ENCODE measurements around the gene PARP6.
"Not testable (repeated sequence)": the region's sequence is repeated elsewhere in the genome, so short reads cannot be mapped to it uniquely, and the experiment has no call there.

The PARP6 gene

GRCh38 chr15:72278737-72279136, 6.4 kb upstream of the PARP6 start:
- Histone ChIP-seq H3K9me2 (replicated peaks; ENCODE audit: control insufficient read depth, low read length) (0 out of 2 replicates have a peak, but pooled peaks cover 2% of the 10 kb centered on the region), H3K79me2 (ENCODE audit: control insufficient read depth, low read length) (no peaks in the 10 kb centered on the region), H3K4me1 (ENCODE audit: control insufficient read depth, low read length) (no peaks in the 10 kb centered on the region), H3K36me3 (ENCODE audit: control insufficient read depth, low read length) (no peaks in the 10 kb centered on the region), H3K27me3 (ENCODE audit: control insufficient read depth, low read length) (peaks cover 3% of the 10 kb centered on the region), H3K27ac (ENCODE audit: low read depth, low read length) (no peak overlapping the region), H3K9me3 (ENCODE audit: control insufficient read depth, insufficient read depth, low read length) (no peaks in the 10 kb centered on the region), H3K4me2 (ENCODE audit: low read length) (no peak overlapping the region), H3F3A (ENCODE audit: control insufficient read depth, insufficient read depth) (no peaks in the 10 kb centered on the region), H4K20me1 (ENCODE audit: control insufficient read depth, insufficient read depth, low read depth, low read length) (no peaks in the 10 kb centered on the region), H3K4me3 (ENCODE audit: low read length) (no peak overlapping the region)
- no peak for TF ChIP-seq EZH2phosphoT487 (IDR thresholded peaks at IDR 0.05; ENCODE audit: borderline replicate concordance, low read length)
- TF ChIP-seq, protein P1, sequence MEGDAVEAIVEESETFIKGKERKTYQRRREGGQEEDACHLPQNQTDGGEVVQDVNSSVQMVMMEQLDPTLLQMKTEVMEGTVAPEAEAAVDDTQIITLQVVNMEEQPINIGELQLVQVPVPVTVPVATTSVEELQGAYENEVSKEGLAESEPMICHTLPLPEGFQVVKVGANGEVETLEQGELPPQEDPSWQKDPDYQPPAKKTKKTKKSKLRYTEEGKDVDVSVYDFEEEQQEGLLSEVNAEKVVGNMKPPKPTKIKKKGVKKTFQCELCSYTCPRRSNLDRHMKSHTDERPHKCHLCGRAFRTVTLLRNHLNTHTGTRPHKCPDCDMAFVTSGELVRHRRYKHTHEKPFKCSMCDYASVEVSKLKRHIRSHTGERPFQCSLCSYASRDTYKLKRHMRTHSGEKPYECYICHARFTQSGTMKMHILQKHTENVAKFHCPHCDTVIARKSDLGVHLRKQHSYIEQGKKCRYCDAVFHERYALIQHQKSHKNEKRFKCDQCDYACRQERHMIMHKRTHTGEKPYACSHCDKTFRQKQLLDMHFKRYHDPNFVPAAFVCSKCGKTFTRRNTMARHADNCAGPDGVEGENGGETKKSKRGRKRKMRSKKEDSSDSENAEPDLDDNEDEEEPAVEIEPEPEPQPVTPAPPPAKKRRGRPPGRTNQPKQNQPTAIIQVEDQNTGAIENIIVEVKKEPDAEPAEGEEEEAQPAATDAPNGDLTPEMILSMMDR (IDR thresholded peaks at IDR 0.05; ENCODE audit: low read depth, low read length, poor library complexity, severe bottlenecking) = no peak

DNA sequence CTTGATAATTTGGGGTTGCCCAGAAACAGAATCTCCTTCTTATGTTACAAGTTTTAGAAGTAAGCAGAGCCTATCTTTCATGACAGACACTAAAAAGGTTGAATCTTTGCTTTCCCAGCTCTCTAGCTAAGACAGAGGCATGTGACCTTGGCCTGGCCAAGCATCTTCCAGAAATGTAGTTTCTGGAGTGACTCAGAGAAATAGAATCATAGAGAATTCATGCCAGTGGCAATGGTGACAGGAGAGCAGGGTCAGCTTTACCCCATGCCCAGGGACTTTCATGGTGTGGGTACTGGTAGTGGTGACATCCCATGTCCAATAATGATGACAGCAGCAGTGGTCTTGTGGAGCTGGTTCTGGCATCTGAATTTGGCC, 4.0 kb upstream of the PARP6 start:
- peaks cover 3% of the 10 kb centered on the region for H3K27me3 ChIP-seq (ENCODE audit: control insufficient read depth, low read length)
- no peaks in the 10 kb centered on the region for H3F3A ChIP-seq (ENCODE audit: control insufficient read depth, insufficient read depth)
- H4K20me1 ChIP-seq (ENCODE audit: control insufficient read depth, insufficient read depth, low read depth, low read length) = no peaks in the 10 kb centered on the region
- no peaks in the 10 kb centered on the region for H3K9me3 ChIP-seq (ENCODE audit: control insufficient read depth, insufficient read depth, low read length)
- peaks cover 6% of the 10 kb centered on the region; the same call in 1 of the 2 replicates for H3K36me3 ChIP-seq (ENCODE audit: control insufficient read depth, low read length)
- peaks cover 14% of the 10 kb centered on the region for H3K4me1 ChIP-seq (ENCODE audit: control insufficient read depth, low read length)
- H3K9me2 ChIP-seq (replicated peaks; ENCODE audit: control insufficient read depth, low read length) = 0 out of 2 replicates have a peak, but pooled peaks cover 2% of the 10 kb centered on the region
- no peak for TF ChIP-seq EZH2phosphoT487 (IDR thresholded peaks at IDR 0.05; ENCODE audit: borderline replicate concordance, low read length)
- TF ChIP-seq, protein P1 (IDR thresholded peaks at IDR 0.05; ENCODE audit: low read depth, low read length, poor library complexity, severe bottlenecking) = no peak
- H3K79me2 ChIP-seq (ENCODE audit: control insufficient read depth, low read length) = peaks cover 17% of the 10 kb centered on the region
- no peak overlapping the region for H3K27ac ChIP-seq (ENCODE audit: low read depth, low read length)
- H3K4me2 ChIP-seq (ENCODE audit: low read length) = no peak overlapping the region
- no peak overlapping the region for H3K4me3 ChIP-seq (ENCODE audit: low read length)

DNA sequence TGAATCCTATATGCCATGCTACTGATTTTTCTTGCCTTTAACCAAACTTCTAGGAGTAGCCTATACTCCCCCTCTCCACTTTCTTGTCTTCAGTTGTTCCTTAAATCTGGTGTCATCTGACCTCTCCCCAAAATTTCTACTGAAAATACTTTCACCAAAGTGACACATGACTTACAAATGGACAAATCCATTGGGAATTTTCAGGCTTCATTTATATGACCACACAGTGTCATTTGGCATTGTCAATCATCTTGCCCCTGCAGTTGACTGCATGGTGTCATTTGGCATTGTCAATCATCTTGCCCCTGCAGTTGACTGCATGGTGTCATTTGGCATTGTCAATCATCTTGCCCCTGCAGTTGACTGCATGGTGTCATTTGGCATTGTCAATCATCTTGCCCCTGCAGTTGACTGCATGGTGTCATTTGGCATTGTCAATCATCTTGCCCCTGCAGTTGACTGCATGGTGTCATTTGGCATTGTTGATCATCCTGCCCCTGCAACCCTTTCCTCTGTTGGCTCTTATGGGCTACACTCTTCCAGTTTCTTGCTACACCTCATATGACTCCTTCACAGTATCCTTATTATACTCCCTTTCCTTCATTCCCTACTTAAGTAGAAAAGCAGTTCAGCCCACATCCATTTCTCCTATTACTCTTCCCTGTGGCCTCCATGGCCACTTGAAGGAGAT, 3.4 kb upstream of the PARP6 start:
- H3K9me3 ChIP-seq (ENCODE audit: control insufficient read depth, insufficient read depth, low read length); H3K4me3 ChIP-seq (ENCODE audit: low read length); H3K9me2 ChIP-seq (replicated peaks; ENCODE audit: control insufficient read depth, low read length); H3K27ac ChIP-seq (ENCODE audit: low read depth, low read length); H3K27me3 ChIP-seq (ENCODE audit: control insufficient read depth, low read length); H3F3A ChIP-seq (ENCODE audit: control insufficient read depth, insufficient read depth); H3K4me2 ChIP-seq (ENCODE audit: low read length); H4K20me1 ChIP-seq (ENCODE audit: control insufficient read depth, insufficient read depth, low read depth, low read length): not testable (repeated sequence)
- peaks cover 11% of the 10 kb centered on the region for H3K36me3 ChIP-seq (ENCODE audit: control insufficient read depth, low read length)
- H3K4me1 ChIP-seq (ENCODE audit: control insufficient read depth, low read length) = peaks cover 19% of the 10 kb centered on the region
- peaks cover 22% of the 10 kb centered on the region for H3K79me2 ChIP-seq (ENCODE audit: control insufficient read depth, low read length)

GRCh38 chr15:72272997-72273352, 621 bp upstream of the PARP6 start:
- Histone ChIP-seq H3F3A (ENCODE audit: control insufficient read depth, insufficient read depth) (0 out of 2 replicates have a peak, but pooled peaks cover 3% of the 10 kb centered on the region), H3K27me3 (ENCODE audit: control insufficient read depth, low read length) (no peaks in the 10 kb centered on the region; the same call in 1 of the 2 replicates), H3K79me2 (ENCODE audit: control insufficient read depth, low read length) (peaks cover 40% of the 10 kb centered on the region), H3K4me3 (ENCODE audit: low read length) (peak overlapping the region; percentile 79), H3K9me3 (ENCODE audit: control insufficient read depth, insufficient read depth, low read length) (no peaks in the 10 kb centered on the region), H3K36me3 (ENCODE audit: control insufficient read depth, low read length) (peaks cover 35% of the 10 kb centered on the region), H3K4me2 (ENCODE audit: low read length) (peak overlapping the region; percentile 90), H4K20me1 (ENCODE audit: control insufficient read depth, insufficient read depth, low read depth, low read length) (no peaks in the 10 kb centered on the region), H3K27ac (ENCODE audit: low read depth, low read length) (no peak overlapping the region), H3K4me1 (ENCODE audit: control insufficient read depth, low read length) (peaks cover 29% of the 10 kb centered on the region), H3K9me2 (replicated peaks; ENCODE audit: control insufficient read depth, low read length) (0 out of 2 replicates have a peak, but pooled peaks cover 2% of the 10 kb centered on the region)
- no peak for TF ChIP-seq EZH2phosphoT487 (IDR thresholded peaks at IDR 0.05; ENCODE audit: borderline replicate concordance, low read length)
- TF ChIP-seq, protein P1 (IDR thresholded peaks at IDR 0.05; ENCODE audit: low read depth, low read length, poor library complexity, severe bottlenecking) = no peak
